ENCODE results near the gene DLL1. TPM values are rescaled to one million over a fixed set of nuclear protein-coding genes. Genes with fewer than 3 reads are reported as not detected.

Gene DLL1
- total and polyA plus RNA-seq, 2 donors from 2014 or later, result 4.5 to 11.9 TPM

DNA sequence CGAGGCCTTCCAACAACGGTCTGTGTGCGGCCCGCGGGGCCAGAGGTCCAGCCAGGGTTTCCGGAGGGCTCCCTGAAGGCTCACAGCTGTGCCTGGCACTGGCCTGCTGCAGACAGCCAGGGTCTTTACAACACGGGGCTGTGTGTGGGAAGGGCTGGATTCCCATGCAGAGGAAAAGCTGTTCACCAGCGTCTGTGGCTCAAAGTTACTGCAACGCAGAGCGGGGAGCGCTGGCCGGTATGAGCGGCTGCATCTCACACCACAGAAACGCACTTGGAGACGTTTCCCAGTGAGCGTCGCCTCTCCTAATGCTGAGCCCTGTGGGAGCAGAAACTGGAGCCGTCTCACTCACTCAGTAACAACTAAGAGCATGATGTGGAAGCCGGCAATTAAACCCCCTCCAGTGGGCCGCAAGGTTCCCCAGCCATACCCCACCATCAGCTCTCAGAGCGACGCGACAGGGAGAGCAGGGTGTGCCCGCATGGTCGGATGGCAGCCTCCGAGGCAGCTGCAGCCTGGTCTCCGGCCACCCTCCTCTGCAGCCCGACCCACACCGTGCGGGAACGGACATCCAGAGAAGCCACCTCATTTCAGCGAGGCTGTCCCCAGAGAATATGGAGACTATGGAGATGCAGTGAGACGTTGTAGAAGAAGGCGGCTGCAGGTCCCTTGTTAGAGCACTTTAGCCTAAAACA is 42.6 kb downstream of the DLL1 start:
- FAIRE-seq (no peak), DNase-seq (peak in 4 of 5 donors; percentile 62 to 81 (median 70))
- Histone ChIP-seq H3K9me3 (ENCODE audit: control insufficient read depth in 2 of 3, insufficient read depth in 1 of 3, low read length in 3 of 3) (no peaks in the 10 kb centered on the region), H3K4me3 (ENCODE audit: low read length in 3 of 3) (no peak overlapping the region), H3K9ac (ENCODE audit: low read length in 3 of 3) (no peak overlapping the region), H3K36me3 (ENCODE audit: control insufficient read depth in 2 of 3, insufficient read depth in 3 of 3, low read length in 3 of 3) (no peaks in the 10 kb centered on the region), H3K4me1 (ENCODE audit: control insufficient read depth in 2 of 3, insufficient read depth in 2 of 3, low read depth in 1 of 3, low read length in 3 of 3) (peaks cover 0 to 2% (median under 1%) of the 10 kb centered on the region in 3 donors), H3K27ac (ENCODE audit: low read depth in 2 of 2, low read length in 2 of 2) (no peak overlapping the region), H3K27me3 (ENCODE audit: control insufficient read depth, insufficient read depth, low read length) (no peaks in the 10 kb centered on the region)
- intact Hi-C loops (cut with DNase I), result no loop called here
- TF ChIP-seq, protein P1, sequence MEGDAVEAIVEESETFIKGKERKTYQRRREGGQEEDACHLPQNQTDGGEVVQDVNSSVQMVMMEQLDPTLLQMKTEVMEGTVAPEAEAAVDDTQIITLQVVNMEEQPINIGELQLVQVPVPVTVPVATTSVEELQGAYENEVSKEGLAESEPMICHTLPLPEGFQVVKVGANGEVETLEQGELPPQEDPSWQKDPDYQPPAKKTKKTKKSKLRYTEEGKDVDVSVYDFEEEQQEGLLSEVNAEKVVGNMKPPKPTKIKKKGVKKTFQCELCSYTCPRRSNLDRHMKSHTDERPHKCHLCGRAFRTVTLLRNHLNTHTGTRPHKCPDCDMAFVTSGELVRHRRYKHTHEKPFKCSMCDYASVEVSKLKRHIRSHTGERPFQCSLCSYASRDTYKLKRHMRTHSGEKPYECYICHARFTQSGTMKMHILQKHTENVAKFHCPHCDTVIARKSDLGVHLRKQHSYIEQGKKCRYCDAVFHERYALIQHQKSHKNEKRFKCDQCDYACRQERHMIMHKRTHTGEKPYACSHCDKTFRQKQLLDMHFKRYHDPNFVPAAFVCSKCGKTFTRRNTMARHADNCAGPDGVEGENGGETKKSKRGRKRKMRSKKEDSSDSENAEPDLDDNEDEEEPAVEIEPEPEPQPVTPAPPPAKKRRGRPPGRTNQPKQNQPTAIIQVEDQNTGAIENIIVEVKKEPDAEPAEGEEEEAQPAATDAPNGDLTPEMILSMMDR (IDR thresholded peaks at IDR 0.05; ENCODE audit: borderline replicate concordance, extremely low read depth, insufficient read depth), result no peak

DNA sequence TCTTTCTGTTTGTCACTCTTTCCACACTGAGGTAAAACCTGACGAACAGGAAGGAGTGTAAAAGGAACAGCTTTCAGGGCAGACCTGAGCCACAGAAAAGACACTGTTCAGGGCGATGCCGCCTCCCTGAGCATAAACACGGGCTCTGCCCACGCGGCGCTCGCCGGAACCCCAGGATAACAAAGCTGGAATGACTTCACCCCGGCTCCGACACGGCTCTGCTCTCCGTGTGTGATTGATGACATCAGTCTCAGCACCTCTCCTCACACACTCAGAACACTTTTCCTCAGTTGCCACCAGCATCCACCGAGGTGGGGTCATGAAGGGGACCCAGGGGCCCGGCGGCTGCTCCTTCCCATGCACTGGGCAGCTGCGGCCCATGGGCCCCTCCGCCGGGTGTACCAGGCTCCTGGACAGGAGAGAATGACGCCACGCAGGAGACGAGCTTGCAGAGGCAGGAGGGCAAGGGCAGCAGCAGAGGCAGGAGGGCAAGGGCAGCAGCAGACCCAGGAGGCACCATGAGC is 43.6 kb downstream of the DLL1 start:
- DNase-seq (peak; percentile 72 to 79 (median 77)), FAIRE-seq (no peak)
- TF ChIP-seq, protein P1 (IDR thresholded peaks at IDR 0.05; ENCODE audit: borderline replicate concordance, extremely low read depth, insufficient read depth), result no peak
- peaks cover 0 to 2% (median 2%) of the 10 kb centered on the region in 3 donors for H3K4me1 ChIP-seq (ENCODE audit: control insufficient read depth in 2 of 3, insufficient read depth in 2 of 3, low read depth in 1 of 3, low read length in 3 of 3)
- H3K36me3 ChIP-seq (ENCODE audit: control insufficient read depth in 2 of 3, insufficient read depth in 3 of 3, low read length in 3 of 3), result no peaks in the 10 kb centered on the region
- H3K9ac ChIP-seq (ENCODE audit: low read length in 3 of 3), result no peak overlapping the region
- H3K4me3 ChIP-seq (ENCODE audit: low read length in 3 of 3), result no peak overlapping the region
- H3K27me3 ChIP-seq (ENCODE audit: control insufficient read depth, insufficient read depth, low read length), result no peaks in the 10 kb centered on the region
- H3K9me3 ChIP-seq (ENCODE audit: control insufficient read depth in 2 of 3, insufficient read depth in 1 of 3, low read length in 3 of 3), result no peaks in the 10 kb centered on the region
- intact Hi-C loops (cut with DNase I), result no loop called here
- no peak overlapping the region for H3K27ac ChIP-seq (ENCODE audit: low read depth in 2 of 2, low read length in 2 of 2)

DNA sequence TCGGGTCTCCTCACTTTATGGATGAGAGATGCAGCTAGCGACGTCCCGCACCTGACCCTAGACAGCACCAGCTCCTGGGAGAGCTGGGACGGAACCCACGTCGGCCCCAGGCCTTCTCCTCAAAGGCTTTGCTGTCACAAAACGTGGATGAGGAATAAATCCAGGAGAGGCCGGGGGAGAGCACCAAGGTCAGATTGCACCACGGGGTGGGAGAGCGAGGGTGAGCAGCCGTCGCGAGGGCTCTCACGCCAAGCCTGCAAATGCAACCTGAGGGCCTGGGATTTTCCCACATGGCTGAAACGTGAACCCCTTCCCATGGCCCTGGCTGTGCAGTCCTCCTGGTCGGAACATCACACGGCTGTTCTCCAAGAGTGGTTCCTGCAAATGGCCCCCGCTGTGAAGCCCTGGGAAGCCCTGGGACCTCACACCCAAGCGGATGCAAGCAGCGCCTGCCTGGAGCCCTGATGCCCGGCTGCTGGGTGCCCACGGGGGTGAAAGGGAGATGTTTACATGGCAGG is 45.3 kb downstream of the DLL1 start:
- intact Hi-C loops (cut with DNase I), result no loop called here

More for the DNA sequence above, 45.3 kb downstream of the DLL1 start:
- H3K27ac ChIP-seq (ENCODE audit: low read depth in 2 of 2, low read length in 2 of 2), result no peak overlapping the region
- H3K27me3 ChIP-seq (ENCODE audit: control insufficient read depth, insufficient read depth, low read length), result no peaks in the 10 kb centered on the region
- DNase-seq (peak in 3 of 5 donors; percentile 51 to 64 (median 56)), FAIRE-seq (no peak)
- no peak overlapping the region for H3K4me3 ChIP-seq (ENCODE audit: low read length in 3 of 3)
- peaks cover 0 to 2% (median 2%) of the 10 kb centered on the region in 3 donors for H3K4me1 ChIP-seq (ENCODE audit: control insufficient read depth in 2 of 3, insufficient read depth in 2 of 3, low read depth in 1 of 3, low read length in 3 of 3)
- no peaks in the 10 kb centered on the region for H3K9me3 ChIP-seq (ENCODE audit: control insufficient read depth in 2 of 3, insufficient read depth in 1 of 3, low read length in 3 of 3)
- no peaks in the 10 kb centered on the region for H3K36me3 ChIP-seq (ENCODE audit: control insufficient read depth in 2 of 3, insufficient read depth in 3 of 3, low read length in 3 of 3)
- H3K9ac ChIP-seq (ENCODE audit: low read length in 3 of 3), result no peak overlapping the region
- TF ChIP-seq, protein P1 (IDR thresholded peaks at IDR 0.05; ENCODE audit: borderline replicate concordance, extremely low read depth, insufficient read depth), result no peak
